Colonic mucosa (tissue), 4 donors: ENCODE data around the gene ACADVL. TPM values are rescaled to one million over a fixed set of nuclear protein-coding genes. Genes with fewer than 3 reads are reported as not detected.
A peak's percentile ranks its signal among the peaks of the same experiment; 100 is the strongest.
"Not testable (repeated sequence)": the region's sequence is repeated elsewhere in the genome, so short reads cannot be mapped to it uniquely, and the experiment has no call there.

Source experiments
- DNase-seq: peaks from one replicate; pipeline ENCODE4 v3.0.0-alpha.2; 2020
- H3K27ac ChIP-seq: fragments of 200-600 bp; one replicate; pipeline ENCODE4 v1.8.0; 2021
- H3K27me3 ChIP-seq: fragments of 200-600 bp; one replicate; pipeline ENCODE4 v1.8.0; 2021
- H3K36me3 ChIP-seq: fragments of 200-600 bp; one replicate; pipeline ENCODE4 v1.8.0; 2021
- H3K4me1 ChIP-seq: fragments of 200-600 bp; one replicate; pipeline ENCODE4 v1.8.0; 2021; ENCODE audit warnings: mild to moderate bottlenecking
- H3K4me3 ChIP-seq: fragments of 200-600 bp; one replicate; pipeline ENCODE4 v1.8.0; 2021
- H3K9ac ChIP-seq, 2 donors: one replicate each; pipeline ENCODE4 v1.7.0; 2013; ENCODE audit warnings: control low read depth in 2 of 2, low read depth in 2 of 2, low read length in 2 of 2
- H3K9me3 ChIP-seq: fragments of 200-600 bp; one replicate; pipeline ENCODE4 v1.8.0; 2021
- intact Hi-C: fragments of 100-400 bp; cut with DNase I; formaldehyde crosslinking; loops from one replicate; pipeline ENCODE4 v1.14.1; 2022
- total RNA-seq, 2 donors: library from RNA; stranded (reverse); fragmentation: NEBNext Ultra II Directional in 1 of 2; extraction: Animal tissue kit (Norgen Biotek cat#: 25700) in 1 of 2; gene quantifications; one replicate each; pipeline ENCODE4 v1.2.1, GENCODE V29; 2021
- TF ChIP-seq, protein P1 (sequence below): fragments of 200-600 bp; IDR thresholded peaks from one replicate; pipeline ENCODE4 v1.8.0; 2022; ENCODE audit warnings: antibody characterized with exemption, mild to moderate bottlenecking
- donor health status: healthy.
- donor health status: DM: no; HTN: no; CAD: no.
- donor health status: DM: no; HTN: no; CAD: no.

ACADVL gene
- total RNA-seq, 2 donors from 2014 or later = 606 to 859 TPM

DNA sequence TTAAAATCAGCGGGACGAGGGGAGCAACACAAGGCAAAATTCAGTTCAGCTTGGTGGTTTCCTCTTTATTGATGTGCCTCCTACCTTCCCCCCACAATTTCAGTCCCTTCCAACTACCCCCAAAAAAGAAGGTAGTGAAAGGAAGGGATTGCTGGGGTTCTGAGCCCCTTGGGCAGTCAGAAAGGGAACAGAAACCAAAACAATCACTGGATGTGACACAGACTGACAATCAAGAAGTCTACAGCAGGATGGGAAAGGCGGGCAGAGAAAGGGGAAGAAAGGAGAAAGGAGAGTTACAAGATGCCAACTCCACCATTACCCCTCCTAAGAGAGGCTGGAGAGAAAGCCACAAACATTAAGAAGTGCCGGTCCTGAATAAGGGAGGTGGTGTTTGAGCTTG, 20.6 kb downstream of the ACADVL start:
- Histone ChIP-seq H3K9ac (peak overlapping the region; percentile 26 to 100), H3K36me3 (peaks cover 5% of the 10 kb centered on the region), H3K27me3 (no peaks in the 10 kb centered on the region), H3K4me3 (peak overlapping the region; percentile 5), H3K4me1 (peaks cover 19% of the 10 kb centered on the region), H3K9me3 (no peaks in the 10 kb centered on the region), H3K27ac (peak overlapping the region; percentile 99)
- TF ChIP-seq, protein P1, sequence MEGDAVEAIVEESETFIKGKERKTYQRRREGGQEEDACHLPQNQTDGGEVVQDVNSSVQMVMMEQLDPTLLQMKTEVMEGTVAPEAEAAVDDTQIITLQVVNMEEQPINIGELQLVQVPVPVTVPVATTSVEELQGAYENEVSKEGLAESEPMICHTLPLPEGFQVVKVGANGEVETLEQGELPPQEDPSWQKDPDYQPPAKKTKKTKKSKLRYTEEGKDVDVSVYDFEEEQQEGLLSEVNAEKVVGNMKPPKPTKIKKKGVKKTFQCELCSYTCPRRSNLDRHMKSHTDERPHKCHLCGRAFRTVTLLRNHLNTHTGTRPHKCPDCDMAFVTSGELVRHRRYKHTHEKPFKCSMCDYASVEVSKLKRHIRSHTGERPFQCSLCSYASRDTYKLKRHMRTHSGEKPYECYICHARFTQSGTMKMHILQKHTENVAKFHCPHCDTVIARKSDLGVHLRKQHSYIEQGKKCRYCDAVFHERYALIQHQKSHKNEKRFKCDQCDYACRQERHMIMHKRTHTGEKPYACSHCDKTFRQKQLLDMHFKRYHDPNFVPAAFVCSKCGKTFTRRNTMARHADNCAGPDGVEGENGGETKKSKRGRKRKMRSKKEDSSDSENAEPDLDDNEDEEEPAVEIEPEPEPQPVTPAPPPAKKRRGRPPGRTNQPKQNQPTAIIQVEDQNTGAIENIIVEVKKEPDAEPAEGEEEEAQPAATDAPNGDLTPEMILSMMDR = no peak
- intact Hi-C loops = no loop called here
- no peak for DNase-seq

DNA sequence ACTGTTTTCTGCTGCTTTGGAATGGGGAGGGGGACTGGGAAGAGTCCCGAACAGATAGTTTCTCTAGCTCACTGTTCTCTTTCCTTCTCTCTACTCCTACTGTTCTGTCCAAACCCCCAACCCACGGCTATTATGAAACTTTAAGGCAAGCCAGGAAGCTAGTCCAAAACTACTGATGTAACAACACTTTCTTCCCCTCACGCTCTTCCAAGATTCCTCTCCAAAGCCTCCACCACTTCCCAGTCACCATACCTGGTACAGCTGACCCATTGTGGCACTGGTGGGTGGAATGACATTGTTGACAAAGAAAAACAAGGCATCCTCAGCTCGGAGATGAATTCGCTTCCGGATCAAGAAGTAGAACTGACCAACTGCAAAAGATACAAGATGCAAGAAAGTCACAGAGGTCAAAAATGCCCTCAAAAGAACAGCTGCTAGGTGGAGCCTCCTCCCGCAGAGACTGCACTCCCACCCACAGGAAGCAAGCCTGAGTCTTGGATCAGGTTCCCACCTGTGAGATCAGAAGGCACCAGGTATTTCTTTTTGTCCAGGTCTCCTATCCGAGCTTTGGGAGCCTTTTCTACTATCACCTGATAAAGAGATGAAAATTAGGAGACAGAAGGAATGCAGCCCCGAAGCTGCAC, 21.5 kb downstream of the ACADVL start:
- intact Hi-C loops = no loop called here
- peaks cover 5% of the 10 kb centered on the region for H3K36me3 ChIP-seq
- peak overlapping the region; percentile 99 for H3K27ac ChIP-seq
- peaks cover 14% of the 10 kb centered on the region for H3K4me1 ChIP-seq
- H3K9me3 ChIP-seq = no peaks in the 10 kb centered on the region
- peak overlapping the region; percentile 83 for H3K4me3 ChIP-seq
- no peak for DNase-seq
- H3K27me3 ChIP-seq = no peaks in the 10 kb centered on the region
- TF ChIP-seq, protein P1 = no peak
- peak overlapping the region; percentile 90 to 100 for H3K9ac ChIP-seq

DNA sequence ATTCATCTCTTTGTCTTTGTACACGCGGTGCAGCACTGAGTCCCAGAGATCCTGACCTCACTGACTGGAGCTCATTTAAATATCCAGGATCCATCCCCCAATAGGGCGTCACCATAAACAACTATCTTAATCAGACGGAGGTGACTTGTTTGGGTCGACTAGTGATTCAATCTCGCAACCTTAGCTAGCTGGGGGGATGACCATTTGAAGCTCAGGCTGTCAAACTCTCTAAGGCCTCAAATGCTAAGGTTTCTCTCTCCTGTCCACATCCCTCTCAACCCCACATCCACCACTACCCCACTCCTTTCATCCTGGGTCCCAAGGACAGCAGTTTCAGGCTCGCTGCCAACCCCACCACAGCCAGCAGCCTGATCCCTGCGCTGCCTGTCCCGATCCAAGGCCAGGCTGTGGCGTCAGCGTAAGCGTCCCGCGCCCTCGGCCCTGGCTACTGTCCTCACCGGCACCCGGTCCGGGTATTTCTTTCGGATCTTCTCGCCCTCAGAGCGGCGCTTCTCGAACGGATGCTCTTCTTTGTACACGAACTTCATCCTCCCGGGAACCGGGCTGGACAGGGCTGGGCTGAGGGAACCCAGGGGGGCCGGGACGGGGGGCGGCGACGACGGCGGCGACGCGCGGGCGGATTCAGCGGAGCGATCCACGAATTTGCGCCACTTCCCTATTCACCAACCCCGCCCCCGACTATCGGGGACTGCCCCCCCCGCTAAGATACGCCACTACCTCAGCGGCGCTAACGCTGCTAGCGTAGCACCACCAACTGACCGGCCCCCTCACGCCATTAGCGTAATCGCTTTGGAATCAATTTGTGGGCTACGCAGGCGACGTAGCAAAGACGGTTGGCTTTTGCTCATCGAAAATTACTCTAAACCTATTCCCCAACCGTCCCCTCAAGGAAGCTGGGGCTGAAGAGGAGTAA, 22.3 kb downstream of the ACADVL start, which contains the start of gene GABARAP:
GABARAP (minus strand) TSS at position 667 of the 934 bp plus-strand sequence; CDS start at position 548, 119 bp downstream.
- no peaks in the 10 kb centered on the region for H3K27me3 ChIP-seq
- peaks cover 14% of the 10 kb centered on the region for H3K4me1 ChIP-seq
- H3K36me3 ChIP-seq = peaks cover 5% of the 10 kb centered on the region
- intact Hi-C loops = no loop called here
- no peaks in the 10 kb centered on the region for H3K9me3 ChIP-seq
- peak within 1 kb of the TSS; percentile 90 to 100 for H3K9ac ChIP-seq
- H3K4me3 ChIP-seq = peak within 1 kb of the TSS; percentile 83
- DNase-seq = peak; percentile 96
- H3K27ac ChIP-seq = peak within 1 kb of the TSS; percentile 99
- TF ChIP-seq, protein P1 = no peak

DNA sequence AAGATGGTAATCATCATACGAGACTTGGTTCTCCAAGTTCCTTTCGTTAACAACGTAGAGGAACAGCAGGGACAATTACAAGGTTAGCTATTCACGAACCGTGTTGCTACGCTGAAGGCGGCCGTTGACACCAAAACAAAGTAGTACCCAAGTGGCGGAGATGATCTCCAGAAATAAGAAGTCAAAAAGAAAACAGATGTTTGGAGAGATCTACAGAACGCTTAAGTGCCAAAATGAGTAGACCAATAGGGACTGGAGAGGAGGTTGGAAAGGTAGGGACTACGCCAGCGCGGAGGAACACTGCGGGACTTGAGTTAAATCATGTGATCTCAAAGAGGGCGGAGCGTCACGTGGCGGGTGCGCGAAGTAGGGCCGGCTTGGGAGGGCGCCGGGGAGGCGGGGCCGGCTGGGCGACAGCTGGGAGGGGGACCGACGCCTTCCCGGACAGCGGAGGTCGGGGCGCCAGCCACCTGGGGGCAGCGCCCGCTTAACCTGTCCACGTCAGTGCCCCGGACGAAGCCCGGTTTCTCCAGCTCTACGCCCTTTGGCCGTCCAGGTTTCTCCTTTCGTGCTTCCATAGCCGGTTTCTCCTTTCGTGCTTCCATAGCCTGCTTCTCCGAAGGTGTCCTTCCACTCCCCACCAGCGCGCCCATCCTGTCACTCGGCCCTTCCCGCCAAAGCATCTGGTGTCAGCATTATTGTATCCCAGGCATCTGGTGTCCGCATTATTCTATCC, 23.1 kb downstream of the ACADVL start:
- peaks cover 14% of the 10 kb centered on the region for H3K4me1 ChIP-seq
- peak overlapping the region; percentile 71 to 100 for H3K9ac ChIP-seq
- no peaks in the 10 kb centered on the region for H3K9me3 ChIP-seq
- TF ChIP-seq, protein P1 = no peak
- H3K4me3 ChIP-seq = peak overlapping the region; percentile 83
- intact Hi-C loops = no loop called here
- peak; percentile 98 for DNase-seq
- H3K27ac ChIP-seq = peak overlapping the region; percentile 99
- no peaks in the 10 kb centered on the region for H3K27me3 ChIP-seq
- H3K36me3 ChIP-seq = peaks cover 5% of the 10 kb centered on the region

DNA sequence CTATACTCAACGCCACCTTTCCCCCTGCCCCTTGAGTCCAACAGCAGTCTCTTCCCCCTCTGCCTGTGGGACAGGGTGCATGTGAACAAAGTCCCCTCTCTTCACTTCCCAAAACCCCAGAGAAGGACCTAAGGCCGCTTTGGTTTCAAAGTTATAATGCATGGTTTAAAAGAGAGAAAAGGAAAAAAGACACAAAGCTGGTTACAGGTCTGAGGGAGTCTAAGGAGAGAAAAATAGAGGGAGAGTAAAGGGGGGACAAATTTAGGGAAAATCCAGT, 23.7 kb downstream of the ACADVL start:
- peak overlapping the region; percentile 99 for H3K27ac ChIP-seq
- peaks cover 14% of the 10 kb centered on the region for H3K4me1 ChIP-seq
- peak overlapping the region; percentile 83 for H3K4me3 ChIP-seq
- peaks cover 5% of the 10 kb centered on the region for H3K36me3 ChIP-seq
- TF ChIP-seq, protein P1 = no peak
- no peak for DNase-seq
- peak overlapping the region; percentile 71 to 100 for H3K9ac ChIP-seq
- no peaks in the 10 kb centered on the region for H3K27me3 ChIP-seq
- intact Hi-C loops = no loop called here
- H3K9me3 ChIP-seq = no peaks in the 10 kb centered on the region

DNA sequence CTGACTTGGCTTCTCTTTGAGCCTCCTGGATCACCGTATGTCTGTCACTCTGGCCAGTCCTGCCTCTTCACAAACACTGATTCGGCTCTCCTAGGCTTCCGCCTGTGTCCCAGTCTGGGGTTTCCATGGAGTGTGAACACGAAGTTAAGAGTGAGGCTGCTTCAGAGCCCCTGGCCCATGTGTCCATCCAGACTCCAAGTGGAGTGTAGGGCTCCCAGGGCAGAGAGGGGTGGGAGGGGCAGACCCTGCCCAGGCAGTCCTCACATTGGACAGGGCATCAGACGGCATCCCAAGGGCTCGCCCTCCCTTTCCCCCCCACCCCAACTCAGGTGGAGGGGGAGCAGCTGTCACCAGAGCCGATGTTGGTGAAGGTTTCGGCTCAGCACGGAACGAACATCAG, 24.1 kb downstream of the ACADVL start:
- H3K27me3 ChIP-seq, H3K36me3 ChIP-seq, DNase-seq, H3K9me3 ChIP-seq, H3K4me3 ChIP-seq, intact Hi-C loops: not testable (repeated sequence)
- H3K27ac ChIP-seq = peak overlapping the region; percentile 99
- H3K4me1 ChIP-seq = peaks cover 14% of the 10 kb centered on the region
- H3K9ac ChIP-seq = peak overlapping the region in 1 of 2 donors; percentile 100
